Measurements from ENCODE around the gene NUP205.

Gene NUP205

DNA sequence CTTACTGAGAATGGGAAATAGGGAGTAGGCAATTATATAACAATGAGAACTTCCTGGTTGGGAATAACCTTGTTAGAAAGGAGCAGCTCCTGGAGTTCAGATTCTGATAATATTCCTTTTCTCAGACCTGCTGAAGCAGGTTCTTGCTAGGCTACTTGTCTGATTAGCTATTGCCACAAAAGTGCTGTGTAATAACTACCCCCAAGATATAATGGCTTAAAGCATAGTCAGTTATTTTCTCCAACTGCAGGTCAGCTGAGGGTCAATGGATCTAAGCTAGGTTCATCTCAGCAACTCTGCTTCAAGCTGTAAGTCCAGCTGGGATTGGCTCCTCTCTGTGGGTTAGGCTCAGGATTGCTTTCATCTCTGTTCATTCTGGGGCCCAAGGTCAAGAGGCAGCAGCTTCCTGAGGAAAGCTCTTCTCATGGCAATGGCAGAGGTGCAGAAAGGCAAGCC lies 38.5 kb upstream of the NUP205 start:
- no peaks in the 10 kb centered on the region for H3K27me3 ChIP-seq (ENCODE audit: control insufficient read depth in 1 of 2, insufficient read depth in 2 of 2, low read length in 2 of 2)
- H3K36me3 ChIP-seq (ENCODE audit: insufficient read depth, low read length) = no peaks in the 10 kb centered on the region
- no peak overlapping the region for H3K27ac ChIP-seq (ENCODE audit: low read depth, low read length)
- H3K4me1 ChIP-seq (ENCODE audit: insufficient read depth, low read length) = no peaks in the 10 kb centered on the region
- no peak overlapping the region for H3K9ac ChIP-seq (ENCODE audit: low read length)
- no peaks in the 10 kb centered on the region for H3K9me3 ChIP-seq (ENCODE audit: low read length)
- H3K4me3 ChIP-seq (ENCODE audit: low read depth in 1 of 2, low read length in 2 of 2) = no peak overlapping the region

DNA sequence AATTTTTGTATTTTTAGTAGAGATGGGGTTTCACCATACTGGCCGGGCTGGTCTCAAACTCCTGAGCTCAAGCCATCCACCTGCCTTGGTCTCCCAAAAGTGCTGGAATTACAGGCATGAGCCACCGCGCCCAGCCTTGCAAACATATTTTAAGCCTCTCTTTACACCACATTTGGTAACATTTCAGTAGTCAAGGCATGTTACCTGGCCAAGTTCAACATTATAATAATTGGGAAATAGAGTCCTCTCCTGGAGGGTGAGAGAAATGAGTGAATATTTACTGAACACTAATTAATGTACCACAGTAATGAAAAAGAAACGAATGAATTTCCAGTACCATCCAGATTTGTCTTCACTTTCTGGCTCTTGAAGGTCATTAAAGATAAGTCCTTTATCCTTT lies 37.8 kb upstream of the NUP205 start:
- H3K36me3 ChIP-seq (ENCODE audit: insufficient read depth, low read length) = no peaks in the 10 kb centered on the region

DNA sequence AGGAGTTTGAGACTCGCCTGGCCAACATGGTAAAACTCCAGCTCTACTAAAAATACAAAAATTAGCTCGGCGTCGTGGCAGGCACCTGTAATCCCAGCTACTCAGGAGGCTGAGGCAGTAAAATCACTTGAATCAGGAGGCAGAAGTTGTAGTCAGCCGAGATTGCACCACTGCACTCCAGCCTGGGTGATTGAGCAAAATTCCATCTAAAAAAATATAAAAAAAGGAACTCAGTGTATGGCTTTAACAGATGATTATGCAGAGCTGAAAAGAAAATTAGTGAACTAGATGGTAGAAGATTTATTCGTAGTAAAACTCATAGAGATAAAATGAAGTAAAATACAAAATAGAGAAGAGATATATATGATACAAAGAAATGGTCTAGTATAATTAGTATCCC lies 35.2 kb upstream of the NUP205 start:
- H3K9me3 ChIP-seq (ENCODE audit: low read length) = no peaks in the 10 kb centered on the region
- H3K27ac ChIP-seq (ENCODE audit: low read depth, low read length) = no peak overlapping the region
- no peaks in the 10 kb centered on the region for H3K27me3 ChIP-seq (ENCODE audit: control insufficient read depth in 1 of 2, insufficient read depth in 2 of 2, low read length in 2 of 2)
- no peak overlapping the region for H3K4me3 ChIP-seq (ENCODE audit: low read depth in 1 of 2, low read length in 2 of 2)
- no peaks in the 10 kb centered on the region for H3K4me1 ChIP-seq (ENCODE audit: insufficient read depth, low read length)
- no peaks in the 10 kb centered on the region for H3K36me3 ChIP-seq (ENCODE audit: insufficient read depth, low read length)
- H3K9ac ChIP-seq (ENCODE audit: low read length) = no peak overlapping the region

More for the DNA sequence above, 37.8 kb upstream of the NUP205 start:
- Histone ChIP-seq H3K9me3 (ENCODE audit: low read length) (no peaks in the 10 kb centered on the region), H3K27me3 (ENCODE audit: control insufficient read depth in 1 of 2, insufficient read depth in 2 of 2, low read length in 2 of 2) (no peaks in the 10 kb centered on the region), H3K9ac (ENCODE audit: low read length) (no peak overlapping the region), H3K4me1 (ENCODE audit: insufficient read depth, low read length) (no peaks in the 10 kb centered on the region), H3K27ac (ENCODE audit: low read depth, low read length) (no peak overlapping the region), H3K4me3 (ENCODE audit: low read depth in 1 of 2, low read length in 2 of 2) (no peak overlapping the region)

DNA sequence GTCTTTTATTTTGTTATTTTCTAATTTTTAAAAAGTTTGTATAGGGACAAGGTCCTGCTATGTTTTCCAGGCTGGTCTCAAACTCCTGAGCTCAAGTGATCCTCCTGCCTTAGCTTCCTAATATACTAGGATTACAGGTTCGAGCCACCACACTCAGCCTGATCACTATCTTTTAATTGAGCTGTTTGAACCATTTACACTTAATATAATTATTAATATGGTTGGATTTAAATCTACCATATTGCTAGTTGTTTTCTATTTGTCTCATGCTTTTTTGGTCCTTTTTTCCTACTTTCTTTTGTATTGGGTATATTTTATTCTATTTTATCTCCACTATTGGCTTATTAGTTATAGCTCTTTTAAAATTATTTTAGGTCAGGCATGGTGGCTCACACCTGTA lies 34.6 kb upstream of the NUP205 start:
- Histone ChIP-seq H3K9ac (ENCODE audit: low read length) (no peak overlapping the region), H3K9me3 (ENCODE audit: low read length) (no peaks in the 10 kb centered on the region), H3K4me3 (ENCODE audit: low read depth in 1 of 2, low read length in 2 of 2) (no peak overlapping the region), H3K4me1 (ENCODE audit: insufficient read depth, low read length) (no peaks in the 10 kb centered on the region), H3K27ac (ENCODE audit: low read depth, low read length) (no peak overlapping the region), H3K27me3 (ENCODE audit: control insufficient read depth in 1 of 2, insufficient read depth in 2 of 2, low read length in 2 of 2) (no peaks in the 10 kb centered on the region), H3K36me3 (ENCODE audit: insufficient read depth, low read length) (no peaks in the 10 kb centered on the region)

DNA sequence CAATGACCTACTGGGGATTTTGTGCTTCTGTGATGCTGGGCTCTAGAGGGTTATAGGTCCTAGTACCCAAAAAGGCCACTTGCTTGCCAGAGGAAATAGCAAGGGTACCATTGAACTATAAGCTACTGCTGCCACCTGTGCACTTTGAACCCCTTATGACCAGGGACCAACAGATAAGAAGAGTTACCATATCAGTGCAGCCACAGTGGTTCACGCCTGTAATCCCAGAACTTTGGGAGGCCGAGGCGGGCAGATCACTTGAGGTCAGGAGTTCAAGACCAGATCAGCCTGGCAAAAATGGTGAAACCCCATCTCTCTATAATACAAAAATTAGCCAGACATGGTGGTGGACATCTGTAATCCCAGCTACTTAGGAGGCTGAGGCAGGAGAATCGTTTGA lies 32.3 kb upstream of the NUP205 start:
- H3K27me3 ChIP-seq (ENCODE audit: control insufficient read depth in 1 of 2, insufficient read depth in 2 of 2, low read length in 2 of 2) = no peaks in the 10 kb centered on the region
- H3K4me1 ChIP-seq (ENCODE audit: insufficient read depth, low read length) = no peaks in the 10 kb centered on the region
- no peaks in the 10 kb centered on the region for H3K36me3 ChIP-seq (ENCODE audit: insufficient read depth, low read length)
- H3K9ac ChIP-seq (ENCODE audit: low read length) = no peak overlapping the region
- no peak overlapping the region for H3K4me3 ChIP-seq (ENCODE audit: low read depth in 1 of 2, low read length in 2 of 2)
- no peaks in the 10 kb centered on the region for H3K9me3 ChIP-seq (ENCODE audit: low read length)
- no peak overlapping the region for H3K27ac ChIP-seq (ENCODE audit: low read depth, low read length)

DNA sequence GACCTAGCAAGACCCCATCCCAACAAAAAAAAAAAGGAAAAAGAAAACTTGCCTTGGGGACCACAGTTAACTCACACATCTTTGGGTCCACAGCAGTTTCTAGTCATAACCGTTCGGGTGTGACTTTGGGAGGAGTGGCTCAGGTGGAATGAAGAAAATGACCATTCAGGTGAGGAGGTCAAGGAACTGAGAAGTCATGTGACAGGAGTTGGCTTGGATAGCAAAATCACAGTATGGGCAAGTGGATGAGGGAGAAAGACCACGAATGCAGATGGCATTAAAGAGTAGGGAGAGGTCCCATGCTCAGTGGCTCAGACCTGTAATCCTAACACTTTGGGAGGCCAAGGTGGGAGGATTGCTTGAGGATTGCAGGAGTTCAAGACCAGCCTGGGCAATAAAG lies 30.7 kb upstream of the NUP205 start:
- Histone ChIP-seq H3K4me1 (ENCODE audit: insufficient read depth, low read length) (no peaks in the 10 kb centered on the region), H3K4me3 (ENCODE audit: low read depth in 1 of 2, low read length in 2 of 2) (no peak overlapping the region), H3K9me3 (ENCODE audit: low read length) (no peaks in the 10 kb centered on the region), H3K27ac (ENCODE audit: low read depth, low read length) (no peak overlapping the region), H3K36me3 (ENCODE audit: insufficient read depth, low read length) (no peaks in the 10 kb centered on the region), H3K9ac (ENCODE audit: low read length) (no peak overlapping the region), H3K27me3 (ENCODE audit: control insufficient read depth in 1 of 2, insufficient read depth in 2 of 2, low read length in 2 of 2) (no peaks in the 10 kb centered on the region)

DNA sequence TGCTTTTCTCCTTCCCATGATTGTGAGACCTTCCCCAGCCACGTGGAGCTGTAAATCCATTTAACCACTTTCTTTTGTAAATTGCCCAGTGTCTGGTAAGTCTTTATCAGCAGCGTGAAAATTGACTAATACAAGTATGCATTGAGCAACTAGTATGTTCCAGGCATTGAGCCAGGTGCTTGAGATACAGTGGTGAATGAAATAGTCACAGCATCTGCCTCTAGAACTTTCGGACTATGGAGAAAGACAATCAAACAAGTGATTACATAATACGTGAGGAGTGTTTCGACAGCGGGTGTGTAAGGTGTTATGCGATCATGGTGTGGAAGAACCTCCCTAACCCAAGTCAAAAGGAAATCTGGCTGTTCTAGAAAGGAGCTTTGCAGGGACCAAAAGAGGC lies 21.6 kb upstream of the NUP205 start:
- H3K4me1 ChIP-seq (ENCODE audit: insufficient read depth, low read length) = no peaks in the 10 kb centered on the region
- H3K4me3 ChIP-seq (ENCODE audit: low read depth in 1 of 2, low read length in 2 of 2) = no peak overlapping the region
- no peaks in the 10 kb centered on the region for H3K36me3 ChIP-seq (ENCODE audit: insufficient read depth, low read length)
- no peaks in the 10 kb centered on the region for H3K27me3 ChIP-seq (ENCODE audit: control insufficient read depth in 1 of 2, insufficient read depth in 2 of 2, low read length in 2 of 2)
- no peaks in the 10 kb centered on the region for H3K9me3 ChIP-seq (ENCODE audit: low read length)
- H3K9ac ChIP-seq (ENCODE audit: low read length) = no peak overlapping the region
- no peak overlapping the region for H3K27ac ChIP-seq (ENCODE audit: low read depth, low read length)

DNA sequence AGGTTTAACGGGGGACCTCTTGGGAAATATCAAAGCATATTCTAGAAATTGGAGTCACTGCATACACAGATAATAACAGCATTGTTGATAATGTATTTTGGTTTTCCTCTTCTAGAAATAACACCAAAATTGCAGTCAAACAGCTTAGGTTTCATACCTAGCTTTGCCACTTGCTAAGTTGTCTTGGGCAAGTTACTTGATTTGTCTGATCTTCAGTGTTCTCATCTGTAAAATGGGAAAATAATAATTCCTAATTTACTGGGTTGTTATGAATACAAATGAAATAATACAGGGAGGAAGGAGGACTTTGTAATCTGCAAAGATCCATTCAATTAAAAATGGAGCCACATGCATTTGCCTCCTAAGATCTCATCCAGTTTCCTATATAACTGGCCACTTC lies 20.3 kb upstream of the NUP205 start:
- no peak overlapping the region for H3K9ac ChIP-seq (ENCODE audit: low read length)
- H3K9me3 ChIP-seq (ENCODE audit: low read length) = no peaks in the 10 kb centered on the region
- H3K4me1 ChIP-seq (ENCODE audit: insufficient read depth, low read length) = no peaks in the 10 kb centered on the region
- H3K36me3 ChIP-seq (ENCODE audit: insufficient read depth, low read length) = no peaks in the 10 kb centered on the region
- H3K27me3 ChIP-seq (ENCODE audit: control insufficient read depth in 1 of 2, insufficient read depth in 2 of 2, low read length in 2 of 2) = no peaks in the 10 kb centered on the region
- H3K4me3 ChIP-seq (ENCODE audit: low read depth in 1 of 2, low read length in 2 of 2) = no peak overlapping the region
- H3K27ac ChIP-seq (ENCODE audit: low read depth, low read length) = no peak overlapping the region

DNA sequence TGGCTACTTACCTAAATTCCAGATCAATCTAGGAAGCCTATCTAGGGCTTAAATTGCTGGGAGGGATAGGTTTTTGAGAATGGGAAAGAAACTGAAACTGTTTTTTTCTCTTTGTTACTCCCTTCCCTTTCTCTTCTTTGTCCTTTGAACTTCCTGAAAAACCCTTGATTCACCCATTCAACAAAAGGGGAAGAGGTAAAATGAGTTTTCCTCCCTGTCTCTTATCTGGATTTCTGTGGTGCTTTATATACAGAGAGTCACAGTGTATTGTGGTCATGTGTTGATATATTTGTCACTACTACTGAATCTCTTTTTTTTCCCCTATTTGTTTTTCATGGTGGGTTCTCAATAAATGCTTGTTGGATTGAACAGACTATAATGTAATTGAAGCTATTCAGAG lies 19.8 kb upstream of the NUP205 start:
- Histone ChIP-seq H3K36me3 (ENCODE audit: insufficient read depth, low read length) (no peaks in the 10 kb centered on the region), H3K4me3 (ENCODE audit: low read depth in 1 of 2, low read length in 2 of 2) (no peak overlapping the region), H3K27ac (ENCODE audit: low read depth, low read length) (no peak overlapping the region), H3K27me3 (ENCODE audit: control insufficient read depth in 1 of 2, insufficient read depth in 2 of 2, low read length in 2 of 2) (no peaks in the 10 kb centered on the region), H3K4me1 (ENCODE audit: insufficient read depth, low read length) (no peaks in the 10 kb centered on the region), H3K9ac (ENCODE audit: low read length) (no peak overlapping the region), H3K9me3 (ENCODE audit: low read length) (no peaks in the 10 kb centered on the region)

DNA sequence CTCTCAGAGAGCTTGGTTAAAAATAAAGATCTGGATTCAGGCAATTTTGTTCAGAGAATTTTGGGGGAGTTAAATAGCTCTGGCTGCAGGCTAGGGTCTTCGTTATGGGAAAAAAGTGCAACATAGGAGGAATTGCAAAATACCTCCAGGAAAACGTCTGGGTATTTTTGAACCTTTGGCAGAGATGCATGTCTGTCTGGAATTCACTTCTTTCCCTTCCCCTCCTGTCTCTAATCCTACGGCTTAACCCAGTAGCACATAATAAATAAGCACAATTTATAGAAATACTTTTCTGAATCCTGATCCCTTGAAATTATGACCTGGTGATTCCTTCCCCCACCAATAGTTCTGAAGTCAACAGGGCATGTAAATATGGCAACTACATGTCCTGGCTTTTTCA lies 19.3 kb upstream of the NUP205 start:
- no peaks in the 10 kb centered on the region for H3K27me3 ChIP-seq (ENCODE audit: control insufficient read depth in 1 of 2, insufficient read depth in 2 of 2, low read length in 2 of 2)
- H3K9ac ChIP-seq (ENCODE audit: low read length) = no peak overlapping the region
- H3K9me3 ChIP-seq (ENCODE audit: low read length) = no peaks in the 10 kb centered on the region
- no peaks in the 10 kb centered on the region for H3K4me1 ChIP-seq (ENCODE audit: insufficient read depth, low read length)
- no peaks in the 10 kb centered on the region for H3K36me3 ChIP-seq (ENCODE audit: insufficient read depth, low read length)
- H3K27ac ChIP-seq (ENCODE audit: low read depth, low read length) = no peak overlapping the region
- no peak overlapping the region for H3K4me3 ChIP-seq (ENCODE audit: low read depth in 1 of 2, low read length in 2 of 2)

DNA sequence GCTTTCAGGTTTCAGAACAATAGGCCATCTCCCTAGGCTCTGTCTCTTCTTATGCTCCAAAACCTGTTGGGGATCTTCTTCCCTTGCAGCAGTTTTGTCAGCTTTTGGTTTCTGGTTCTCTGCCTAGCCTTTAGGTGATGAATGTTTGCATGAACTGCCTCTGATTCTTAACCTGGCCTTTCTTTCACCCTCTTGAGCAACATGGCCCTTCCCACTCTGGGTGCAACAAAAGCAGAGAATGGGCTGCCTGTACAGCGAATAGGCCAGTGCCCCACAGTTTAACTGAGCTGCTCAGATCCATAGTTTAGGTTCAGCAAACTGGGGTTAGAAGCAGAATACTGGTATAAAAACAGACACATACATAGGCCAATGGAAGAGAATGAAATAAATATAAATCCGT lies 18.1 kb upstream of the NUP205 start:
- Histone ChIP-seq H3K9me3 (ENCODE audit: low read length) (no peaks in the 10 kb centered on the region), H3K4me1 (ENCODE audit: insufficient read depth, low read length) (no peaks in the 10 kb centered on the region), H3K9ac (ENCODE audit: low read length) (no peak overlapping the region), H3K36me3 (ENCODE audit: insufficient read depth, low read length) (no peaks in the 10 kb centered on the region), H3K27me3 (ENCODE audit: control insufficient read depth in 1 of 2, insufficient read depth in 2 of 2, low read length in 2 of 2) (no peaks in the 10 kb centered on the region), H3K27ac (ENCODE audit: low read depth, low read length) (no peak overlapping the region), H3K4me3 (ENCODE audit: low read depth in 1 of 2, low read length in 2 of 2) (no peak overlapping the region)

DNA sequence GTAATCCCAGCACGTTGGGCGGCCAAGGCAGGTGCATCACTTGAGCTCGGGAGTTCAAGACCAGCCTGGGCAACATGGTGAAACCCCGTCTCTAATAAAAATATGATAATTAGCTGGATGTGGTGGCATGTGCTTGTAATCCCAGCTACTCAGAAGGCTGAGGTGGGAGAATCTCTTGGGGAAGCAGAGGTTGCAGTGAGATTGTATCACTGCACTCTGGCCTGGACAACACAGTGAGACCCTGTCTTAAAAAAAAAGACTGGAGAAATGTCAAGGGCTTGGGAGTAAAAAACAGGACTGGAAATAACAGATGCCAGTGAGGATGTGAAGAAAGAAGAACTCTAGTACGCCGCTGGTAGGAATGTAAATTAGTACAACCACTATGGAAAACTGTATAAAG lies 16.7 kb upstream of the NUP205 start:
- Histone ChIP-seq H3K4me1 (ENCODE audit: insufficient read depth, low read length) (no peaks in the 10 kb centered on the region), H3K9ac (ENCODE audit: low read length) (no peak overlapping the region), H3K27ac (ENCODE audit: low read depth, low read length) (no peak overlapping the region), H3K27me3 (ENCODE audit: control insufficient read depth in 1 of 2, insufficient read depth in 2 of 2, low read length in 2 of 2) (no peaks in the 10 kb centered on the region), H3K36me3 (ENCODE audit: insufficient read depth, low read length) (no peaks in the 10 kb centered on the region), H3K4me3 (ENCODE audit: low read depth in 1 of 2, low read length in 2 of 2) (no peak overlapping the region), H3K9me3 (ENCODE audit: low read length) (no peaks in the 10 kb centered on the region)

Measured in muscle layer of colon (tissue), 2 donors.